SK-N-SH treated with all-trans-retinoic acid at 6 μM for 48 hours (cell line): Measurements from ENCODE around the gene PDE1C.

ENCODE experiments used
- ATAC-seq: fragments of 200-7000 bp; cut with Tn5 transposase; 3 replicates; pipeline ENCODE4 v1.9.1; 2020; ENCODE audit warnings: mild to moderate bottlenecking, moderate library complexity
- ARNTL ChIP-seq: fragments of 450-650 bp; formaldehyde crosslinking; IDR thresholded peaks from 2 replicates; pipeline ENCODE4 v1.5.0; 2020; ENCODE audit warnings: low read depth, mild to moderate bottlenecking, moderate library complexity, borderline replicate concordance
- BACH2 ChIP-seq: fragments of 250-450 bp; sonication (Bioruptor Pico); IDR thresholded peaks from 2 replicates; pipeline ENCODE4 v1.9.0; 2021; ENCODE audit warnings: mild to moderate bottlenecking, borderline replicate concordance
- CREB5 ChIP-seq: fragments of 250-450 bp; sonication (Bioruptor Pico); IDR thresholded peaks from 2 replicates; pipeline ENCODE4 v1.5.1; 2020; ENCODE audit warnings: low read depth, mild to moderate bottlenecking, moderate library complexity
- CSDC2 ChIP-seq: fragments of 250-450 bp; sonication (Bioruptor Pico); IDR thresholded peaks from 2 replicates; pipeline ENCODE4 v1.5.0; 2020; ENCODE audit warnings: mild to moderate bottlenecking, moderate library complexity
- ESRRG ChIP-seq: fragments of 250-450 bp; sonication (Bioruptor Pico); IDR thresholded peaks from 2 replicates; pipeline ENCODE4 v1.6.1; 2021; ENCODE audit warnings: mild to moderate bottlenecking
- GLIS3 ChIP-seq: fragments of 250-450 bp; sonication (Bioruptor Pico); IDR thresholded peaks from 2 replicates; pipeline ENCODE4 v1.5.0; 2020; ENCODE audit warnings: mild to moderate bottlenecking, moderate library complexity
- OSR1 ChIP-seq: fragments of 250-450 bp; sonication (Bioruptor Pico); IDR thresholded peaks from 2 replicates; pipeline ENCODE4 v1.8.0; 2022; ENCODE audit warnings: moderate library complexity, mild to moderate bottlenecking, inconsistent platforms
- PATZ1 ChIP-seq: fragments of 250-450 bp; sonication (Bioruptor Pico); IDR thresholded peaks from 2 replicates; pipeline ENCODE4 v1.8.0; 2020; ENCODE audit warnings: mild to moderate bottlenecking, moderate library complexity, borderline replicate concordance
- POU6F1 ChIP-seq: fragments of 250-450 bp; sonication (Bioruptor Pico); IDR thresholded peaks from 2 replicates; pipeline ENCODE4 v1.8.0; 2021; ENCODE audit warnings: low read depth, mild to moderate bottlenecking, moderate library complexity, borderline replicate concordance
- PPARA ChIP-seq: fragments of 250-450 bp; sonication (Bioruptor Pico); IDR thresholded peaks from 2 replicates; pipeline ENCODE4 v1.5.0; 2020; ENCODE audit warnings: mild to moderate bottlenecking, borderline replicate concordance
- RARB ChIP-seq: fragments of 250-450 bp; sonication (Bioruptor Pico); IDR thresholded peaks from 2 replicates; pipeline ENCODE4 v1.8.0; 2021; ENCODE audit warnings: mild to moderate bottlenecking, moderate library complexity
- SNAI2 ChIP-seq: fragments of 250-450 bp; sonication (Bioruptor Pico); IDR thresholded peaks from 2 replicates; pipeline ENCODE4 v1.5.0; 2020; ENCODE audit warnings: mild to moderate bottlenecking, moderate library complexity
- TCF4 ChIP-seq: fragments of 250-450 bp; sonication (Bioruptor Pico); IDR thresholded peaks from 2 replicates; pipeline ENCODE4 v1.8.0; 2021; ENCODE audit warnings: mild to moderate bottlenecking, moderate library complexity, borderline replicate concordance
- TOX ChIP-seq: fragments of 250-450 bp; sonication (Bioruptor Pico); IDR thresholded peaks from 2 replicates; pipeline ENCODE4 v1.8.0; 2021; ENCODE audit warnings: mild to moderate bottlenecking, moderate library complexity, borderline replicate concordance
- TSHZ2 ChIP-seq: fragments of 250-450 bp; sonication (Bioruptor Pico); IDR thresholded peaks from 2 replicates; pipeline ENCODE4 v1.5.0; 2020; ENCODE audit warnings: mild to moderate bottlenecking, moderate library complexity
- ZC3H10 ChIP-seq: fragments of 250-450 bp; sonication (Bioruptor Pico); IDR thresholded peaks from 2 replicates; pipeline ENCODE4 v1.5.1; 2021; ENCODE audit warnings: mild to moderate bottlenecking, moderate library complexity
- ZFP3 ChIP-seq: fragments of 250-450 bp; sonication (Bioruptor Pico); IDR thresholded peaks from 2 replicates; pipeline ENCODE4 v1.5.0; 2020; ENCODE audit warnings: mild to moderate bottlenecking, moderate library complexity
- ZFP30 ChIP-seq: fragments of 450-650 bp; formaldehyde crosslinking; IDR thresholded peaks from 2 replicates; pipeline ENCODE4 v1.5.0; 2022; ENCODE audit warnings: mild to moderate bottlenecking, moderate library complexity
- ZNF565 ChIP-seq: fragments of 450-650 bp; formaldehyde crosslinking; conservative IDR thresholded peaks from 2 replicates; pipeline ENCODE4 v1.5.0; 2020; ENCODE audit warnings: low read depth, mild to moderate bottlenecking, moderate library complexity
- ZNF70 ChIP-seq: fragments of 450-650 bp; formaldehyde crosslinking; IDR thresholded peaks from 2 replicates; pipeline ENCODE4 v1.5.0; 2020; ENCODE audit warnings: mild to moderate bottlenecking, moderate library complexity
- ZNF8 ChIP-seq: fragments of 450-650 bp; formaldehyde crosslinking; IDR thresholded peaks from 2 replicates; pipeline ENCODE4 v1.5.0; 2020; ENCODE audit warnings: mild to moderate bottlenecking, moderate library complexity

PDE1C gene

GRCh38 chr7:32078824-32079223 lies 8.6 kb upstream of the PDE1C start (continued):
- no peak for TF ChIP-seq TSHZ2 (CRISPR knock-in tag)
- no peak for TF ChIP-seq BACH2 (CRISPR knock-in tag)
- no peak for TF ChIP-seq POU6F1
- no peak for TF ChIP-seq TCF4 (CRISPR knock-in tag)

- no peak for ATAC-seq
- no peak for TF ChIP-seq ZNF8 (CRISPR knock-in tag)
- TF ChIP-seq ARNTL (CRISPR knock-in tag): no peak
- no peak for TF ChIP-seq CSDC2 (CRISPR knock-in tag)
- no peak for TF ChIP-seq CREB5 (CRISPR knock-in tag)
- TF ChIP-seq SNAI2: no peak
- TF ChIP-seq TCF4 (CRISPR knock-in tag): no peak
- TF ChIP-seq POU6F1: no peak
These were observed 7.6 kb upstream of the PDE1C start for GRCh38 chr7:32077806-32078205.

- 0 out of 2 replicates have a peak, but pooled peaks have one; percentile 51 for TF ChIP-seq OSR1
- ATAC-seq: peak; percentile 45
These were observed 6.6 kb upstream of the PDE1C start for GRCh38 chr7:32076802-32077201.

GRCh38 chr7:32075612-32076011 lies 5.4 kb upstream of the PDE1C start:
- no peak for ATAC-seq
- TF ChIP-seq PATZ1 (no peak), CSDC2 (CRISPR knock-in tag) (no peak), GLIS3 (CRISPR knock-in tag) (no peak), ZC3H10 (CRISPR knock-in tag) (no peak), OSR1 (no peak), CREB5 (CRISPR knock-in tag) (no peak), ZNF70 (CRISPR knock-in tag) (no peak), ZFP30 (CRISPR knock-in tag) (no peak), TOX (CRISPR knock-in tag) (no peak), PPARA (CRISPR knock-in tag) (no peak), RARB (no peak), ESRRG (CRISPR knock-in tag) (no peak), ARNTL (CRISPR knock-in tag) (no peak), POU6F1 (no peak), ZFP3 (CRISPR knock-in tag) (no peak), ZNF565 (CRISPR knock-in tag) (no peak)
